ENCODE measurements around the gene PDXP. TPM values are rescaled to one million over a fixed set of nuclear protein-coding genes. Genes with fewer than 3 reads are reported as not detected.

The PDXP gene
- total and polyA plus RNA-seq, 9 of the 15 experiments (the other 6 are each of a cell fraction or from before 2014, with no cell fraction given) = 7.9 to 54.2 (median 38.8) TPM

DNA sequence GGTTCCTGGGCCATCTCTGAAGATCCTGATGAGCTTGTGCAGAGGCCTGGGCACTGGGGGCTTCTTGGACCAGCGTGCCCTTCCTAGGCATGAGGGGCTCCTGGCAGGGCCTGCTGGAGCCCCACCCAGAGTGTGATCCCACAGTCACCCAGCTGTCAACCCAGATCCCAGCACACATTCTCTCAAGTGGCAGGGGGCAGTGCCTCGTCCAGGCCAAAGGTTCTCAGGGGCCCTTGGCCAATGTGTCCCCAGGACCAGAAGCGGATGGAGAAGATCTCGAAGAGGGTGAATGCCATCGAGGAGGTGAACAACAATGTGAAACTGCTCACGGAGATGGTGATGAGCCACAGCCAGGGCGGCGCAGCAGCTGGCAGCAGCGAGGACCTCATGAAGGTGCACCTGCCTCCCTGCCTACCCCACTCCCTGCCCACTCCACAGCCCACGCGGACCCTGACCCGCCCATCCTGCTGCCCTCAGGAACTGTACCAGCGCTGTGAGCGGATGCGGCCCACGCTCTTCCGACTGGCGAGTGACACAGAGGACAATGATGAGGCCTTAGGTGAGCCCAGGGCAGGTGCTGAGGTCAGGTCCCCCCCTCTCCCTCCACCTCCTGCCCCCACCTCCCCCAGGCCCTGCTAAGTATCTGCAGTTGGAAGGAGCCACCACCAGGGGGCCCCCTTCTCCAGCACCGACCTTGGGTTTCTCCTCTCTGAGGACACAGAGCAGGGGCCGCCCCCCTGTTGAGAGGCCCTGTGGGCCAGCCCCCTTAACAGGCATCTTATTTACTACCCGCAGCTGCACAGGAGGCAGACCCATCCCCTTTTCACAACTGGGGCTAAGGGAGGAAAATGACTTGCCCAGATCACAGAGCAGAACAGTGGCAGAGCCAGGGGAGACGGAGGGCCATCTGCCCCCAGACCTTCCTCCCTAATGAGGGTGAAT lies 35.2 kb upstream of the PDXP start (continued):
- TF ChIP-seq, protein P1, sequence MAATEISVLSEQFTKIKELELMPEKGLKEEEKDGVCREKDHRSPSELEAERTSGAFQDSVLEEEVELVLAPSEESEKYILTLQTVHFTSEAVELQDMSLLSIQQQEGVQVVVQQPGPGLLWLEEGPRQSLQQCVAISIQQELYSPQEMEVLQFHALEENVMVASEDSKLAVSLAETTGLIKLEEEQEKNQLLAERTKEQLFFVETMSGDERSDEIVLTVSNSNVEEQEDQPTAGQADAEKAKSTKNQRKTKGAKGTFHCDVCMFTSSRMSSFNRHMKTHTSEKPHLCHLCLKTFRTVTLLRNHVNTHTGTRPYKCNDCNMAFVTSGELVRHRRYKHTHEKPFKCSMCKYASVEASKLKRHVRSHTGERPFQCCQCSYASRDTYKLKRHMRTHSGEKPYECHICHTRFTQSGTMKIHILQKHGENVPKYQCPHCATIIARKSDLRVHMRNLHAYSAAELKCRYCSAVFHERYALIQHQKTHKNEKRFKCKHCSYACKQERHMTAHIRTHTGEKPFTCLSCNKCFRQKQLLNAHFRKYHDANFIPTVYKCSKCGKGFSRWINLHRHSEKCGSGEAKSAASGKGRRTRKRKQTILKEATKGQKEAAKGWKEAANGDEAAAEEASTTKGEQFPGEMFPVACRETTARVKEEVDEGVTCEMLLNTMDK (IDR thresholded peaks at IDR 0.05; ENCODE audit: borderline replicate concordance, insufficient read depth, low read depth, low read length, poor library complexity, severe bottlenecking) = peak; percentile 63
- TF ChIP-seq, protein P2, sequence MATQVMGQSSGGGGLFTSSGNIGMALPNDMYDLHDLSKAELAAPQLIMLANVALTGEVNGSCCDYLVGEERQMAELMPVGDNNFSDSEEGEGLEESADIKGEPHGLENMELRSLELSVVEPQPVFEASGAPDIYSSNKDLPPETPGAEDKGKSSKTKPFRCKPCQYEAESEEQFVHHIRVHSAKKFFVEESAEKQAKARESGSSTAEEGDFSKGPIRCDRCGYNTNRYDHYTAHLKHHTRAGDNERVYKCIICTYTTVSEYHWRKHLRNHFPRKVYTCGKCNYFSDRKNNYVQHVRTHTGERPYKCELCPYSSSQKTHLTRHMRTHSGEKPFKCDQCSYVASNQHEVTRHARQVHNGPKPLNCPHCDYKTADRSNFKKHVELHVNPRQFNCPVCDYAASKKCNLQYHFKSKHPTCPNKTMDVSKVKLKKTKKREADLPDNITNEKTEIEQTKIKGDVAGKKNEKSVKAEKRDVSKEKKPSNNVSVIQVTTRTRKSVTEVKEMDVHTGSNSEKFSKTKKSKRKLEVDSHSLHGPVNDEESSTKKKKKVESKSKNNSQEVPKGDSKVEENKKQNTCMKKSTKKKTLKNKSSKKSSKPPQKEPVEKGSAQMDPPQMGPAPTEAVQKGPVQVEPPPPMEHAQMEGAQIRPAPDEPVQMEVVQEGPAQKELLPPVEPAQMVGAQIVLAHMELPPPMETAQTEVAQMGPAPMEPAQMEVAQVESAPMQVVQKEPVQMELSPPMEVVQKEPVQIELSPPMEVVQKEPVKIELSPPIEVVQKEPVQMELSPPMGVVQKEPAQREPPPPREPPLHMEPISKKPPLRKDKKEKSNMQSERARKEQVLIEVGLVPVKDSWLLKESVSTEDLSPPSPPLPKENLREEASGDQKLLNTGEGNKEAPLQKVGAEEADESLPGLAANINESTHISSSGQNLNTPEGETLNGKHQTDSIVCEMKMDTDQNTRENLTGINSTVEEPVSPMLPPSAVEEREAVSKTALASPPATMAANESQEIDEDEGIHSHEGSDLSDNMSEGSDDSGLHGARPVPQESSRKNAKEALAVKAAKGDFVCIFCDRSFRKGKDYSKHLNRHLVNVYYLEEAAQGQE (IDR thresholded peaks at IDR 0.05; ENCODE audit: borderline replicate concordance) = peak; percentile 23; the same call in 1 of the 2 replicates
- TF ChIP-seq, protein P2 (CRISPR knock-in tag; IDR thresholded peaks at IDR 0.05; ENCODE audit: low read depth) = no peak
- TF ChIP-seq, protein P3, sequence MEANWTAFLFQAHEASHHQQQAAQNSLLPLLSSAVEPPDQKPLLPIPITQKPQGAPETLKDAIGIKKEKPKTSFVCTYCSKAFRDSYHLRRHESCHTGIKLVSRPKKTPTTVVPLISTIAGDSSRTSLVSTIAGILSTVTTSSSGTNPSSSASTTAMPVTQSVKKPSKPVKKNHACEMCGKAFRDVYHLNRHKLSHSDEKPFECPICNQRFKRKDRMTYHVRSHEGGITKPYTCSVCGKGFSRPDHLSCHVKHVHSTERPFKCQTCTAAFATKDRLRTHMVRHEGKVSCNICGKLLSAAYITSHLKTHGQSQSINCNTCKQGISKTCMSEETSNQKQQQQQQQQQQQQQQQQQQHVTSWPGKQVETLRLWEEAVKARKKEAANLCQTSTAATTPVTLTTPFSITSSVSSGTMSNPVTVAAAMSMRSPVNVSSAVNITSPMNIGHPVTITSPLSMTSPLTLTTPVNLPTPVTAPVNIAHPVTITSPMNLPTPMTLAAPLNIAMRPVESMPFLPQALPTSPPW (CRISPR knock-in tag; IDR thresholded peaks at IDR 0.05) = peak; percentile 74
- TF ChIP-seq, protein P4, sequence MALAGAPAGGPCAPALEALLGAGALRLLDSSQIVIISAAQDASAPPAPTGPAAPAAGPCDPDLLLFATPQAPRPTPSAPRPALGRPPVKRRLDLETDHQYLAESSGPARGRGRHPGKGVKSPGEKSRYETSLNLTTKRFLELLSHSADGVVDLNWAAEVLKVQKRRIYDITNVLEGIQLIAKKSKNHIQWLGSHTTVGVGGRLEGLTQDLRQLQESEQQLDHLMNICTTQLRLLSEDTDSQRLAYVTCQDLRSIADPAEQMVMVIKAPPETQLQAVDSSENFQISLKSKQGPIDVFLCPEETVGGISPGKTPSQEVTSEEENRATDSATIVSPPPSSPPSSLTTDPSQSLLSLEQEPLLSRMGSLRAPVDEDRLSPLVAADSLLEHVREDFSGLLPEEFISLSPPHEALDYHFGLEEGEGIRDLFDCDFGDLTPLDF (CRISPR knock-in tag; IDR thresholded peaks at IDR 0.05) = no peak
- TF ChIP-seq RAD21 (CRISPR knock-in tag; conservative IDR thresholded peaks at IDR 0.05 in 1 of 2, IDR thresholded peaks at IDR 0.05 in 1 of 2) (peak in 1 of 2 experiments; percentile 51; a peak in 3 of 4 replicates), ZFP30 (CRISPR knock-in tag; IDR thresholded peaks at IDR 0.05; ENCODE audit: borderline replicate concordance) (no peak)
- TF ChIP-seq, protein P5, sequence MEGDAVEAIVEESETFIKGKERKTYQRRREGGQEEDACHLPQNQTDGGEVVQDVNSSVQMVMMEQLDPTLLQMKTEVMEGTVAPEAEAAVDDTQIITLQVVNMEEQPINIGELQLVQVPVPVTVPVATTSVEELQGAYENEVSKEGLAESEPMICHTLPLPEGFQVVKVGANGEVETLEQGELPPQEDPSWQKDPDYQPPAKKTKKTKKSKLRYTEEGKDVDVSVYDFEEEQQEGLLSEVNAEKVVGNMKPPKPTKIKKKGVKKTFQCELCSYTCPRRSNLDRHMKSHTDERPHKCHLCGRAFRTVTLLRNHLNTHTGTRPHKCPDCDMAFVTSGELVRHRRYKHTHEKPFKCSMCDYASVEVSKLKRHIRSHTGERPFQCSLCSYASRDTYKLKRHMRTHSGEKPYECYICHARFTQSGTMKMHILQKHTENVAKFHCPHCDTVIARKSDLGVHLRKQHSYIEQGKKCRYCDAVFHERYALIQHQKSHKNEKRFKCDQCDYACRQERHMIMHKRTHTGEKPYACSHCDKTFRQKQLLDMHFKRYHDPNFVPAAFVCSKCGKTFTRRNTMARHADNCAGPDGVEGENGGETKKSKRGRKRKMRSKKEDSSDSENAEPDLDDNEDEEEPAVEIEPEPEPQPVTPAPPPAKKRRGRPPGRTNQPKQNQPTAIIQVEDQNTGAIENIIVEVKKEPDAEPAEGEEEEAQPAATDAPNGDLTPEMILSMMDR (IDR thresholded peaks at IDR 0.05 in 2 of 3, conservative IDR thresholded peaks at IDR 0.05 in 1 of 3; ENCODE audit: insufficient read depth in 2 of 3, low read depth in 1 of 3, low read length in 3 of 3) = peak; percentile 54 to 71 (median 61); a peak in 5 of 6 replicates
